Measurements from ENCODE around the gene ZNF3.

The ZNF3 gene

GRCh38 chr7:100107890-100108289 lies 26.4 kb upstream of the ZNF3 start:
- no peak for DNase-seq (ENCODE audit: low read depth)
- TF ChIP-seq CTCF (IDR thresholded peaks at IDR 0.05; ENCODE audit: control insufficient read depth, insufficient read depth, low read depth, low read length, missing control alignments): no peak
- H3K4me3 ChIP-seq (ENCODE audit: control insufficient read depth, low read depth, low read length): no peak overlapping the region

- no peak for TF ChIP-seq CTCF (IDR thresholded peaks at IDR 0.05; ENCODE audit: control insufficient read depth, insufficient read depth, low read depth, low read length, missing control alignments)
- no peak for DNase-seq (ENCODE audit: low read depth)
- H3K4me3 ChIP-seq (ENCODE audit: control insufficient read depth, low read depth, low read length): no peak overlapping the region
These were observed 25.7 kb upstream of the ZNF3 start for GRCh38 chr7:100107125-100107737.

GRCh38 chr7:100106633-100107032 lies 25.1 kb upstream of the ZNF3 start:
- no peak overlapping the region for H3K4me3 ChIP-seq (ENCODE audit: control insufficient read depth, low read depth, low read length)
- no peak for TF ChIP-seq CTCF (IDR thresholded peaks at IDR 0.05; ENCODE audit: control insufficient read depth, insufficient read depth, low read depth, low read length, missing control alignments)
- DNase-seq (ENCODE audit: low read depth): no peak

- no peak for DNase-seq (ENCODE audit: low read depth)
- TF ChIP-seq CTCF (IDR thresholded peaks at IDR 0.05; ENCODE audit: control insufficient read depth, insufficient read depth, low read depth, low read length, missing control alignments): no peak
- no peak overlapping the region for H3K4me3 ChIP-seq (ENCODE audit: control insufficient read depth, low read depth, low read length)
These were observed 24.0 kb upstream of the ZNF3 start for GRCh38 chr7:100105534-100105933.

- H3K4me3 ChIP-seq (ENCODE audit: control insufficient read depth, low read depth, low read length): no peak overlapping the region
- TF ChIP-seq CTCF (IDR thresholded peaks at IDR 0.05; ENCODE audit: control insufficient read depth, insufficient read depth, low read depth, low read length, missing control alignments): no peak
- DNase-seq (ENCODE audit: low read depth): peak; percentile 55
These were observed 21.7 kb upstream of the ZNF3 start for GRCh38 chr7:100102950-100103840.

- DNase-seq (ENCODE audit: low read depth): peak; percentile 94
- peak within 1 kb of the TSS; percentile 93 for H3K4me3 ChIP-seq (ENCODE audit: control insufficient read depth, low read depth, low read length)
- no peak for TF ChIP-seq CTCF (IDR thresholded peaks at IDR 0.05; ENCODE audit: control insufficient read depth, insufficient read depth, low read depth, low read length, missing control alignments)
These were observed 19.7 kb upstream of the ZNF3 start, which contains the start of the genes AP4M1 and MCM7 for GRCh38 chr7:100101016-100101862. Gene AP4M1, plus strand, starts transcription at chr7:100101643. Its CDS starts 72 bp downstream, at chr7:100101715. Gene MCM7, minus strand, starts transcription at chr7:100101397. Its CDS starts 103 bp downstream, at chr7:100101294.

Data from AG09309 (cell line).